ENCODE results near the gene KIAA1958.
"Not testable (repeated sequence)": the region's sequence is repeated elsewhere in the genome, so short reads cannot be mapped to it uniquely, and the experiment has no call there.

Gene KIAA1958

DNA sequence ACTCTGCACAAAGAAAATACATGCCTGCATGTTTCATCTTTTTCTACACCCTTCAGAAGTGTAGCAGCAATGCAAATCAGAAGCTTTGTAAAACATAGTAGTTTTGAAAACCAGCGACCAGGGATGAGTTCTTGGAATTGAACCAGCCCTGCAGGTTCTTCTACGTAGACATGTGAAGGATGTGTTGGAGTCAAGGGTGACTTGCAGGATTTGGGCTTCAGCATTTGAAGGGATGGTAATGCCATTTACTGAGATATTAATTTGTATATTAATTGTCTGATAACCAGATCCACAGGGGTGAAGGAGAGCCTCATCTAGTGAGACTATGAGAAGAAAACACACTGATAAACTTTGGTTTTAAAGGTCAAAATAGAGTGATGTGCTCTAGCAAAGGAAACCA, 72.4 kb downstream of the KIAA1958 start:
- no peak for DNase-seq

DNA sequence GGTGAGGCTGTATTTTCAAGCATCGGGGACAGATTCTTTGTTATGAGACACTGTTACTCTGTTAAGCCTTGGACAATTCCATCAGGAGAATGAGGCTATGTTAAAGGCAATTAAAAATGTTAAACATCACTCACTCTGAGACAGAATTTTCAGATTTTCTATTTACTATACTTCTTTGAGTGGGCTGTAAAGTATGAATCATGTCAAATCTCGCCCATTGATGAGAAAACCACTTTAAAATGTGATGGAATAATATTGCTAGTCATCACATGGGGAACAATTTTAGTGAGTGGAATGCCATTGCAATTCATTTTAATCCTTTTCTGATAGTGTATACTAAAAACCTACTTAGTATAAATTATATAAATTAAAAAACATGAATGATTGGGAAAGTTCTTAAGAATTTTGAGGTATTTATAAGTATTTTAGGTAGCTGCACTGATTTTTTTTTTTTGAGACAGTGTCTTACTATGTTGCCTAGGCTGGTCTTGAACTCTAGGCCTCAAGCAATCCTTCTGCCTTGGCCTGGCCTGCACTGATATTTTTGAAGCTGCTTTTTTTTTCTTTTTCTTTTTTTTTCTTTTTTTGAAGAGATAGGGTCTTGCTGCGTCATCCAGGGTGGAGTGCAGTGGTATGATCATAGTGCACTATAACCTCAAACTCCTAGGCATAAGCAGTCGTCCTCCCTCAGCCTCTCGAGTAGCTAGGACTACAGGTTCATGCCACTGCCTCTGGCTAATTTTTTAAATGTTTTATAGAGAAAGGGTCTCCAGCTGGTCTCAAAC, 73.2 kb downstream of the KIAA1958 start:
- no peak for DNase-seq

DNA sequence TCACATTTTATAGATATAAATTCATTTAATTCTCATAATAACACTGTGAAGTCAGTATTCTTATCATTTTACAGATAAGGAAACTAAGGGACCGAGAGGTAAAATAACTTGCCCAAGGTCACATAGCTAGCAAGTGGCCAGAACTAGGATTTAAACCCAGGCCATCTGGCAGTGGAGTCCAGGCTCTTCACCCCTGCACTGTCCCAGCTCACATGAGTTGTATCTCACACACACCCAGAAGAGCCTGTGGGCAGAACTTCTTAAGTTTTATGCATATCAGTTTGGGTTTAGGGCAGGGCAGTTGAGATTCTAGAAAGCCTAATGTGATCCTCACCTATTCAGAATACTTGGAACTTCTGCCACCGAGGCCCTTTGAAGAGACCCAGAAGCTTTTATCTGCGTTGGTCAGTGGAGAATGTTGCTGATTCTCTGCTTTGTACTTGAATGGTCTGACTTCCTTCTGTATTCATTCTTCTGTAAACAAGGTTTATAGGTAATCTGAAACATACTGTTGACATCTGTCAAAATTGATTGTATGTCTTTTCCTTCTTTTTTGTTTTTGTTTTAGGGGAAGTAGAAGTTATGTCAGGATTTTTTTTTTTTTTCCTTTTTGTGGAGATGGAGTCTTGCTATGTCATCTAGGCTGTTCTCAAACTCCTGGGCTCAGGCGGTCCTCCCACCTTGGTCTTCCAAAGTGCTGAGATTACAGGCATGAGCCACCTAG, 75.8 kb downstream of the KIAA1958 start:
- DNase-seq = no peak

DNA sequence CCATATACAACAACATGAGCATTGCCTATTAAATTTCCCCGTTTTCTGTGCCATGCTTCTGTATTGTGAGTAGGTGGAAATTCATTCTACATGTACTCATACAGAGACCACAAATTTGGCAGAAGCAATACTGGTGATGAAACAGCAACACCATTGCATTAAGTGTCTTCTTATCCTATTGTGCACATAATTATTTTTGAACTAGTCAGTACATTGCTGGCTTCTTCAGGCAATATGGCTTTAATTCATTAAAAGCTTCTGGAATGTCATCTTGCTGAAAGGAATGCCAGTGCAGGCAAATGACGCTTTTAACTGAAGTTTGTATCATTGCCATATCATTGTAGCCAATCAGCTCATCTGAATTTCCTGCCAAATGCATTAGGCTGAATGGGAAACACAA, 82.6 kb downstream of the KIAA1958 start:
- no peak for DNase-seq

DNA sequence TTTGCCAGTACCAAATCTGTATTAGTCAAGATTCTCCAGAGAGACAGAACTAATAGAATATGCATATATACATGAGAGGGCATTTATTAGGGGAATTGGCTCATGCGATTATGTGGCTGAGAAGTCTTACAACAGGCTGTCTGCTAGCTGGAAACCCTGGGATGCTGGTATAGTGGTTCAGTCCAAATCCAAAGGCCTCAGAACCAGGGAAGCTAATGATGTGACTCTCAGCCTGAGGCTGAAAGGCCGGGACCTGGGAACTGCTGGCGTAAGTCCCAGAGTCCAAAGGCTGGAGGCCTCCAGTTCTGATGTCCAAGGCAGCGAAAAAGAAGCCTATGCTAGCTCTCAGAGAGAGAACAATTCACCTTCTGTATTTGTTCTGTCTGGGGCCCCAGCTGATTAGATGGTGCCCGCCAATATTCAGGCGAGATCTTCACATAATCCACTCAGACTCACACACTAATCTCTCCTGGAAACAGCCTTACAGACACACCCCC, 84.1 kb downstream of the KIAA1958 start:
- DNase-seq = no peak

DNA sequence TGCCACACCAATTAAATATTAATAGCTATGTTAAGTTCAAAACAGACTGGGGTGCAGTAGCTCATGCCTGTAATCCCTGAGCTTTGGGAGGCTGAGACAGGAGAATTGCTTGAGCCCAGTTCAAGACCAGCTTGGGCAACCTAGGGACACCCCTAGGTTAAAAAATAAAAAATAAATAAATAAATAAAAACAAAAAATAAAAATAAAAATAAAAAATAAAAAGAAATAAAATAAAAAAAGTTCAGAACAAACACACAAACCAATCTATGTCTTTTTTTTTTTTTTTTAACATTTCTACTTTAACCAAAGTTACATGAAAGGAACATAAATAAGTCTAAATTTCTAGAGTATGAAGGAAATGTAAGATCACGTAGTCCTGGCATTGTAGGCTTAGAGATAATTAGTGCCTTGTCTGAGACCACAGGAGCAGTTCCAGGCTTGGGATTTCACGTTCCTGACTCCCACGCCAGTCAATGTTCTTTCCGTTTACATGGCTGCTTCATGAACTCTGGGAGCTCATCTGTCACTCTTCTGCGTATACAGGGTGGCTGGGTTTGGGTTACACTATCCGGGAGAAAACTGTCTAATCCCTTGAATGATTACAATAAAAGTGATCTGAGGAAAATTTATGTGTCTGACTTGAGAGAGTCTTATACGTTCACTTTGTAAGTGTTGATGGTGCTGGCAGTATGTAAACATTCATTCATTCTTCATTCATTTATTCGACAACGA, 85.2 kb downstream of the KIAA1958 start:
- no peak for DNase-seq

DNA sequence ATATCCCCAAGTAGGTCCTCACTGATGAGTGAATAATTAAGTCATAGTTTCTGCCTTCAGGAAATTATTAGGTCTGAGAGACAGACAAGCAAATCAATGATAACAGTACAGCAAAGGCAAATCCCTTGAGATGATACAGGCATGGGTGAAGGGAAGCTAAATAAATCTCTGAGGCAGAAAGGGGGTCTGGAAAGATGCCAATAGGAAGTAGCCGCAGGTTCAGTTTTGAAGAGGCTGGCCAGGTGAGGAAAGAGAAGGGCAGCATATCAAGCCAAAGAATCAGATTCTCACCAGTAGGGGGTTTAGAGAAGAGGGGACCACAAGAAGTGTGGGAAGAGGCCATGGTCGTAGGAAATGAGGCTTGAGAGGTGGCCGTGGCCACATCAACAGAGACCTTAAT, 85.8 kb downstream of the KIAA1958 start:
- no peak for DNase-seq

DNA sequence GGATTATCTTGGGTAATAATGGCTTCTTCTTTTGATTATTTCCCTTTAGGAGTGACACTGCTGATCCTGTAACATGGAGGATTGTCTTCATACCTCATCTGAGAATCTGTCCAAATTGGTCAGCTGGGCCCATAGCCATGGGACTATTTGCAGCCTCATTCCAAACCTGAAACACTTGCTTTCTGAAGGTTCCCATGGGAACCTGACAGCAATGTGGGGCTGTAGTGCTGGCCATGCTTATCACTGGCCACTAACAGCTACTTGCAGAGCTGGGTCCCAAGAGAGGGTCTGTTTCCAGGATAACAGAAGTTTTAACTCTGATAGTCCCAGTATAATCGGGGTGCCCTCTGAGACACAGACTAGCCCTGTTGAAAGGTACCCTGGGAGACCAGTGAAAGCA, 87.4 kb downstream of the KIAA1958 start:
- no peak for DNase-seq

DNA sequence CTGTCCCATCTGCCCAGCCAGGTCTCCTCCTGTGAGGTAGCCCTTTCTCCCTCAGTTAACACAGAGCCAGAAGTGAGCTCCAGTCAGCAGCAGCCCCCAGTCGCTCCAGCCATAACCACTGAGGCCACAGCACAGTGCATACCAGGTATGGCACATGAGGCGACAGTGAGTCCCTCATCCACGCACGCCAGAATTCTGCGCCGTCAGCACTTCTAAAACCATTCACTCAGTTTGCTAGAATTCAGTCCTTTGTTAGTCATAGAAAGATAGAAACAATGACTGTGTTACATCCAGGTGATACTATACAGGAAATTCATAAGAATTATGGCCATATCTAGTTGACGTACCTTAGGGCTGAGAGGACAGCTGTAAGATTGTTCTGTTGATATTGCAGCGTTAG, 88.5 kb downstream of the KIAA1958 start:
- no peak for DNase-seq

DNA sequence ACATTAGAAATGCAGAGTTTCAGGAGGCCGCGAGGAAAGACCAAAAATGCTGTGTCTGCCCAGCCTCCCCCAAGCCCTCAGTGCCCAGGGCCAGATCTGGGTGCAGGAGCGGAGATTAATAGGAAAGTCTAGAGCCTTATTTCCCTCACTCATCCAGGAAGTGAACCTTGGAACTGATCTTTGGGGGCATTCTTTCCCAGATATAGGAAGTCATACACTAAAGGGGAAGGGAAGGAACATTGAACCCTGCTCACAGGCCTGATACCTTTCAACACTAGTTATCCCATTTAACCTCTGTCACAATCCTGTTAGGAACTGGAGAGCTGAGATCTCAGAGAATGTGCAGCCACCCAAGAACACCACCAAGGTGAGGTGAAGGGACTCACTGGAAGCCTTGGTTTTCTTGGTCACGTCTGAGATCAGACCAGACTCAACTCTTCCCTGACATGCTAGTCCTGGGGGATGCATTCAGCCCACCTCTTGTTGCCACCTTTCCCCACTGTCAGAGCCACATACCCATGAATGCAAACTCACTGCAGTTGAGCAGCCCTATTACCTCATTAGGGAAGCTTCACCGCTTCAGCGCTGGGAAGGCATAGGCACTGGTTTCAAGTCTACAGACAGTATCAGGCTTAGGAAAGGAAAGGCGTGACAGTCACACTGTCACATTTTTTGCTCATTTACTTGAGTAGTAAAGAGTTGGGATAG, 95.0 kb downstream of the KIAA1958 start:
- DNase-seq = no peak

DNA sequence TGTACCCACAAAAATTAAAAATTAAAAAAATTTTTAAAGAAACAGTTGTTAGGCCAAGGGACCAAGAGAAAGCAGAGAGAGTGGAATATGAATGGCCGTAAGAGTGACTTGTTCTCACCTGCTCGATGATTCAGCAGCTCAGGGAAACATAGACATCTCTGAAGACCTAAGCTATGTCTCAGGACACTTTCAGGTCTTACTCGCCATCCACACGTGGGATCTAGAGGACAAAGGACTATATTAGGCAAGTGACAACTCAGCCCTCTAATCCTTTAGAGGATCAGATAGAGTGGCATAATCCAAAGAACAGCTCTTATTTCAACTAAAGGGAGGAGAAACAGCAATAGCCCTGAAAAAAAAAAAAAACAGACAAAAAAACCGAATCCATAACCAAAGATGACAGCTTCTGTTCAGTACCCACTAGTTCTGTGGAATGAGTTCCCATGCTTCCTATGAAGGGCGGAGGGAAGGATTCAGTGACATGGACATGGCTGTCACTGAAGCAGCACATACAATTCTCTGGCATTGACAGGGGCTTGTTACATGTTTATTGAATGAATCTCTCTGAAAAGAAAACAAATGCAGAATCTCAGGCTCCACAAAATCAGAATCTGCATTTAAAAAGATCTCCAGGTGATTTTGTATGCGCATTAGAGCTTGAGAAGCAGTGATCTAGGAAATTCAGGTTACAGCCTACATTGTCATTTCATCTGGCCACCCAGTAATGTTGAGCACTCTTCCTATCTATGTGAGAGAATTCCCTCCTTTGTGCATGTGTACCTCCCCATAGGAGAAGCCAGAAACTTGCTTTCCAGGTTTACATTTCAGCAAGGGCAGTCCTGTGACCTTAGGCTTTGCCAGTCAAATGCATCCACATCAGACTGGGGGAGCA, 96.0 kb downstream of the KIAA1958 start:
- DNase-seq = no peak

DNA sequence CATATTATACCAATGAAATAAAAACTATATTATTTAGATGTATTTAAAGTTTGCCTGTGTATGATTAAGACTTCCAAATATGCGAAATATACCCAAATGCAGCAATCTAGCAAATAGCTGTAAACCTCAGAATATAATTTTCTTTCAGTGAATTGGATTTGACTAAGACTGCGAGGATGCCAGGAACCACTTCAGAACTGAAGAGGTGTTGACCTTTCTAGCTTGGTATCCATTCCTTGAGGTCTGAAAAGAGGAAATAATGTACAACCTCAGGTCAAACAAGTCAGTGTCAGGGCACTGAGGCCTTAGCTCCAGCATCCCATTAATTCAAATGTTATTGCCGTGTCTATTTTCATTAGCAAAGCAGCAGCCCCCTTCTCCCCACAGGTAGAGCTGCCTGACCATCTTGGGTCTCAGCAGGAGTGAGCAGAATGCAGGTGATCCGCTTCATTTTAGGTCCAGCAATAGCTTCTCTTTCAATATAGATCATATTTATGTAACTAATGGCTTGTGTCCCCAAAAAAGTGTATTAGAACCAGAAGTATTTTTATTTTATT, 100.0 kb downstream of the KIAA1958 start:
- no peak for DNase-seq

DNA sequence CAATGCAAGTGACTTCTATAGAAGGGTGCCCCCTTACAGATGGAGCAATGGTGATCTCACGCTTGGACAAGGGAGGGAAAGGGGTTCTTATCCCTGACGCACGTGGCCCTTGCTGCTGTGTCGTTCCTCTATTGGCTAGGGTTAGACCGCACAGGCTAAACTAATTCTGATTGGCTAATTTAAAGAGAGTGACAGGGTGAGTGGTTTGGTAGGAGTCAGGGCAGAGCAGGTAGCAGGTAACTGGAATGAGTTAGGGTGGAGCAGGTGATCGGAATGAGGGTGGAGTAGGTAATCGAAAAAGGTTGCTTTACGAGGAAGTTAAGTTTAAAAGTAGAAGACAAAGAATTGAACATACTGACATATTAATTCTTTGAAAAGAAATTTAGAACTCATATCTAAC, 105.2 kb downstream of the KIAA1958 start:
- not testable (repeated sequence) for DNase-seq

DNA sequence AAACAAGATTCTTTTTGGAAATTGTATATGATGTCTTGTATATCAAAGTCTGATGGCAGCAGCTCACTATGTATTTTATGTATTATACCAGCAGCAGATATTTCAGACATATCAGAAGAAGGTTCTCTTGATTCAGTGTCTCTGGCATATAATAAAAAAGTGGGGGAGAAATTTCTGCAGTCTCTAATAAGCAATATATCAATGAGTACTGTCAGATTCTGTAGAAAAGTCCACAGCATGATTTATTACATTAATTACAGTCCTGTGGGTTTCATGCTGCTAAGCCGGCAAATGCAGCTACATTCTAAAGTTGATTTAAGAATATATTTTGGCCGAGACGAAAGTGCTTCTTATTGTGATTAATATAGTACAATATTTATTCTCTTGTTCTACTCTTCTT, 113.1 kb downstream of the KIAA1958 start:
- DNase-seq = no peak

DNA sequence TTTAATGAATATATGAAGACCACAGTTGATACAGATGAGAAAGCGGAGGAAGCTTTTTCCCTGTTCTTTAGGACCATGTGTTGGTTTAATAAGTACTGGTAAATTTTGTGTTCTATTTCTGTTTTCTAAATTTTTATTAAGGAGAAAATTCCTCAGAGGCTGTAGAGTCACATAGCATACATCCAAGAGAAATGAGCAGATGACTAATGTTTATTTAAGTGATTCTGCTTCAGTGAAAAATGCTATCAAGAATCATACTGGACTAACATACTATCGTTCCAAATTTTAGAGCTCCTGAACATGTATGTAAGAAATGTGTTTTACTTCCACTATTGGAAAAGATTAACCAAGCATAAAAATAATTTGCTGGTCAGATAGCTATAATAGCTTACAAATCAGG, 115.0 kb downstream of the KIAA1958 start:
- DNase-seq = no peak

DNA sequence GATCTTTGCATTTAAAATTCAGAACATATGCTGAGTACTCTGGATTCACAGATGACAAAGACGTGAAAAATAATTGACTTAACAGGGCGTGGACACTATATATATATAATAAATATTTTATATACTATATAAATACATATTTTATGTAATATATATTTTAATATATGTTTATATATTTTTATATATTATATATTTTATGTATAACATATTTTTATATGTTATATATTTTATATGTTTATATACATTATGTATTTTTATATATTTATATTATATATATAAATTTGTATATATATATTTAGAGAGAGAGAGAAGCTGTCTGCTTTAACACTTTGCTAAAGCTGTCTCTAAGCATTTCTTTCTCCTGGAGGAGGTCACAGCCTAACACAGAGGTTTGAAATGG, 118.2 kb downstream of the KIAA1958 start:
- no peak for DNase-seq

DNA sequence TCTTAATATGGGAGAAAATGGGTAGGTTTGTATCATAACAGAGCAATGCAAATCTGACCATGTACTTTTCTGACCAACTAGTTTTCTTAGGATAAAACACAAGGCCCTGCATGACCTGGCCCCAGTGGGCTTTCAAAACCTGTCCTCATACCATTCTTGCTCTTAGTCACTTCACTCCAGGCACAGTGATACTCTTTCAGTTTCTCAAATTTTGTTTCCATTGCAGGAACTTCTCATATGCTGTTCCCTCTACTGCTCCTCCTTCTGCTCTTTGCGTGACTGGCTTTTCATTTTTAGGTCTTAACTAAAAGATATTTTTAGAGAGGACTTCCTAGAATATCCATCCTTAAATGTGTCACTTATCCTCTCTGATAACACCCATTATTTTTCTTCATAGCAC, 118.9 kb downstream of the KIAA1958 start:
- no peak for DNase-seq

DNA sequence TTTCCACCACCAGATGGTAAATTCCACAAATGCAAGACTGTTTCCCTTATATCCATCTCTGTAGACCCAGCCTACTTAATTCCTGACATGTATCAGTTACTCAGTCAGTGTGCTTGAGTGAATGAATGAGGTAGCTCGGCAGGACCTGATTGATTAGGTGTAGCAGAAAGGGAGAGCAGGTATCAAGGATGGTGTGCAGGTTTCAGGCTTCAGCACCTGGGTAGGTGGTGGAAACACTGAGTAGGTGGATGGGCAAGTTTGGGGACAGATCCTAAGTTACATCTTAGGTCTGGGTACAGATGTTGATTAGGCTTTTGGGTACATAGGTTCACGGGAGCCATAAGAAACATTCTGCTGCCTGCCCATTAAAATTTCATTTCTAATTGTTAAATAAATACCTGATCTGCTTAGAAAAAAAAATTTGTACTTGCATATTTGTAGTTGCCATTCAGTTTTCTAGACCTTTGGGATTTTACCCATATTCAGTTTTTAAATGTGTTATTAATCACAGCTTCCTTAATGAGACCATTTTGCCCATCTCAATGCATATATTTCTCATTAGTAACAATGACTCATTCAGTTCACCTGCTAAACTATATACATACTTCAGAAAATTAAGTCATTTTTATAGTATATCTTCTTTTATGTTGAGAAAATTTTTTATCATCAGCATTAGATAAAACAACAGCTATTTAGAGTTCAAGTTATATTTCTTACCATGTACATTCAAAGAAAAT, 119.5 kb downstream of the KIAA1958 start:
- no peak for DNase-seq

DNA sequence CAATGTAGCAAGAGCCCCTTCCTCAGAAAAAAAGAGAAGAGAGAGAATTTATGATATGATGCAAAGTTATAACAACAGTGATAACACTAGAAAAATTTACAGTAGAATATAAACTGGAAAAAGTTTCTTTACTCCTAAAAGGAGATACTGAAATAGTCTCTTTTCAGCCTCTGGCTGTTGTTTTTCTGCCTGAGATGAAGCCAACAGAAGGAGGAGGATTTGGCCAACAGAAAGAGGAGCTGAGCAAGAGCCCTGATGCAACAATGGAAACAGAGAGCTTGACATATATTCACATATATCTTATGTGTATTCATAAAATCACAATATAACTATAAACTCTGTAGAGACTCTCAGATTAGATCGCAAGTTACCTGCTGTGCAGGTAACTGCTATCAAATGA, 122.2 kb downstream of the KIAA1958 start:
- DNase-seq = no peak

DNA sequence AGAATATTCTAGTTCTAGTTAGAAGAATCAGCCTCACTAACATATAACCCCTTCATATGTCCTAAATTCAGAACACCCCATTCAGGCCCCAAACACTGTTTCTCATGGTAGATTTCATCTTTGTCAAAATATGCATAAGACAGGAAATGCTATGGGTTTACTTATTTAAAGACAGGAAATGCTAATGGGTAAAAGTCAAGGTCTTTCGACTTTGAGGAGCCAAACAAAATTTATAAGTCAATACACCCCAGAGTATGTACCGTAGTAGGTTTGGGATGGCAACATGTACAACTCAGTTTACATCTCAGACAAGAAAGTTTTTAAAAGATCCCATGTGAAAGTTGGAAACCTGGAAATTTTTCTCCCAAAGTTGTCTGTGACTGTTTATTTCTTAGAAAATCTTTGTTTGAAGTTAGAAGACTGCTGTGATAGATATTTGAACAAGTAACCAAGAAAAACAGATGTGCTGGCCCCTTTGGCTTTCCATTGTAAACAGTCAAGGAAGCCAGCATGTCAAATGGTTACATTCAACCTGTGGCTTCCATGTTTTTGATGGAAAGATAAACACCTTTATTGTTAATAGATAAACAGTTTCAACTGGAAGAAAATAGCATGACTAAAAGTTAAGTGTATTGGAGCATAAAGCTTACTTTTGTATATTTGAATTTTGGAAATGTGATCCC, 129.1 kb downstream of the KIAA1958 start:
- no peak for DNase-seq
